ENCODE results near the gene FUBP1. TPM values are rescaled to one million over a fixed set of nuclear protein-coding genes. Genes with fewer than 3 reads are reported as not detected.
A peak's percentile ranks its signal among the peaks of the same experiment; 100 is the strongest.

The FUBP1 gene
- total RNA-seq, 1 donor from 2014 or later, result 86.5 TPM

DNA sequence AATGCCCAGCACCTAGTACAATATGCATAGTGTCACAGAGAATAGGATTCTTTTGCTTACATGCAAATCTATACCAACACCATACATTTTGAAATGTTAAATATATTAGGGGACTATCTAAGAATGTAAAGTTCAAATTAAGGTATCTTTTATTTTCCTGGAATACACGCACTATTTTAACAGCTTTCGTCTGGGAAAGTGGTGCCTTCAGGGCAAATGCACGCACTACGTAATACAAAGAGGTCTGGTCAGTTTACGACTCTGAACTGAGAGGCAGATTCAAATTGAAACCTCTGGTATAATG is 931 bp downstream of the FUBP1 start:
- peaks cover 3% of the 10 kb centered on the region for H3K36me3 Mint-ChIP-seq (ENCODE audit: low read depth)
- no peak for TF ChIP-seq CTCF (IDR thresholded peaks at IDR 0.05)
- H3K4me3 Mint-ChIP-seq (ENCODE audit: unreplicated experiment), result no peak overlapping the region

GRCh38 chr1:77976433-77977076 is 2.3 kb downstream of the FUBP1 start:
- no peak for TF ChIP-seq CTCF (IDR thresholded peaks at IDR 0.05)
- Mint-ChIP-seq H3K9me3 (ENCODE audit: low read depth) (no peaks in the 10 kb centered on the region), H3K36me3 (ENCODE audit: low read depth) (peaks cover 3% of the 10 kb centered on the region), H3K4me3 (ENCODE audit: unreplicated experiment) (no peak overlapping the region), H3K4me1 (ENCODE audit: low read depth) (peaks cover 53% of the 10 kb centered on the region), H3K27me3 (ENCODE audit: low read depth) (no peaks in the 10 kb centered on the region), H3K27ac (ENCODE audit: unreplicated experiment) (no peak overlapping the region)
- DNase-seq (ENCODE audit: low spot score), result no peak

More for the DNA sequence above, 931 bp downstream of the FUBP1 start:
- no peak for DNase-seq (ENCODE audit: low spot score)
- Mint-ChIP-seq H3K27me3 (ENCODE audit: low read depth) (no peaks in the 10 kb centered on the region), H3K4me1 (ENCODE audit: low read depth) (peaks cover 50% of the 10 kb centered on the region), H3K9me3 (ENCODE audit: low read depth) (no peaks in the 10 kb centered on the region), H3K27ac (ENCODE audit: unreplicated experiment) (no peak overlapping the region)

- Mint-ChIP-seq H3K4me3 (ENCODE audit: unreplicated experiment) (no peak overlapping the region), H3K36me3 (ENCODE audit: low read depth) (peaks cover 3% of the 10 kb centered on the region), H3K9me3 (ENCODE audit: low read depth) (no peaks in the 10 kb centered on the region), H3K27me3 (ENCODE audit: low read depth) (no peaks in the 10 kb centered on the region), H3K27ac (ENCODE audit: unreplicated experiment) (no peak overlapping the region), H3K4me1 (ENCODE audit: low read depth) (peaks cover 52% of the 10 kb centered on the region)
- no peak for DNase-seq (ENCODE audit: low spot score)
- TF ChIP-seq CTCF (IDR thresholded peaks at IDR 0.05), result no peak
Measured at GRCh38 chr1:77975907-77976306, 3.0 kb downstream of the FUBP1 start.

DNA sequence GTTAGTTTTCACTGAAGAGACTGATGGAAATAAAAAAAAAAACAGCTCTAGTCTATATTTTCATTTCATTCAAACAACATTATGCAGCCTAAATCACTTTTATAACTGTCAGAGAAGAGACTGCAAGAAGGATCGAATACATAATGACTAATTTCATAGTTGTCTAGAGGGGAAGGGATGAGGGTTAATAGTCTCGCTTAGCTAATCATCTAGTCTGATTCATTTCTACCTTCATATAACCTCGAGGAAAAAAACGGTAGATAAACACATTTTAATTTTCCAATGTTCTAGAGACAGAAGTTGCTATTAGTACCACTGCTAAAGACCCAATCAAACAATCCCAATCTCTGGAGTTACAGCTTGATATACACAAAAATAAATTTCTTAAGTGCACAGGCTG is 3.5 kb downstream of the FUBP1 start:
- peaks cover 3% of the 10 kb centered on the region for H3K36me3 Mint-ChIP-seq (ENCODE audit: low read depth)
- no peak overlapping the region for H3K4me3 Mint-ChIP-seq (ENCODE audit: unreplicated experiment)
- TF ChIP-seq CTCF (IDR thresholded peaks at IDR 0.05), result no peak
- no peaks in the 10 kb centered on the region for H3K9me3 Mint-ChIP-seq (ENCODE audit: low read depth)
- no peaks in the 10 kb centered on the region for H3K27me3 Mint-ChIP-seq (ENCODE audit: low read depth)
- H3K27ac Mint-ChIP-seq (ENCODE audit: unreplicated experiment), result no peak overlapping the region
- no peak for DNase-seq (ENCODE audit: low spot score)
- peaks cover 47% of the 10 kb centered on the region for H3K4me1 Mint-ChIP-seq (ENCODE audit: low read depth)

DNA sequence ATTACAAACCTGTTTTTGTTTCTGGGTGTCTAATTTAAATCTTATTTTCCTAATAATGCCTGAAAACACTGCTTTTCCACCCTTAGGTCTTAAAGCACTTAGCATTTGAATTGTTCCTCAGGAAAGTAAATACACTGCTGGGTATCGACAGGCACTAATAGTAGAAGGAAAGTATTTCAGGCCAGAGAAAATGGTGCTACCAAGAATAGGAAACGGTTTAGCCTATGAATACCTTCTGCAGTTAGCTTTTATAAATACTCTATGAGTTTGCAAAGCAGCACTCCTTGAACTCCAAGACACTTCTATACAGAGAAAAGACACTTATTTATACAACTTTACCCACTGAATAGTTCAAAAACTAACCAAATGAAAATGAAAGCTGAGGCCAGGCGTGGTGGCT is 6.8 kb downstream of the FUBP1 start:
- no peaks in the 10 kb centered on the region for H3K9me3 Mint-ChIP-seq (ENCODE audit: low read depth)
- H3K27me3 Mint-ChIP-seq (ENCODE audit: low read depth), result no peaks in the 10 kb centered on the region
- DNase-seq (ENCODE audit: low spot score), result no peak
- TF ChIP-seq CTCF (IDR thresholded peaks at IDR 0.05), result no peak
- H3K36me3 Mint-ChIP-seq (ENCODE audit: low read depth), result peaks cover 14% of the 10 kb centered on the region
- peak overlapping the region; percentile 14 for H3K27ac Mint-ChIP-seq (ENCODE audit: unreplicated experiment)
- H3K4me1 Mint-ChIP-seq (ENCODE audit: low read depth), result peaks cover 51% of the 10 kb centered on the region
- no peak overlapping the region for H3K4me3 Mint-ChIP-seq (ENCODE audit: unreplicated experiment)

Measured in chondrocyte (in vitro differentiated cells).